ENCODE results near the gene GREM1. TPM values are rescaled to one million over a fixed set of nuclear protein-coding genes. Genes with fewer than 3 reads are reported as not detected.

The GREM1 gene
- total and polyA plus RNA-seq, 2 experiments from 2014 or later = 3.1 to 5.7 TPM

DNA sequence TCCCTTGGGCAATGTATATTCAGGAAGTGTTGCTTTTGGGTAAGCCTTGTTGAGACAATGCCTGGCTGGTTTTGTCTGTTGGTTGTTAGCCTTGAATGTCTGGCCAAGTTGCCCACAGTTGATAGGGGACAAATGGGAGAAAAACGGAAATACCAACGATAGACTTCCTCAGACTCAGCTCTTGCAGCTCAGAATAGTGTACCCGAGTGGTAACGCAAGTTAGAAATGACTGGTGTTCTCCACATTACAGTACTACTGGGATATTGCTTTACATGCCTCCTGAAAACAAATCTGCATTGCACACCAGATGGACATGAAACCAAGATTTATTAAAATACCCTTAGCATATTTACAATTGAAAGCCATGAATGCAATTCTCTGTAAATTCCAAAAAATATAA, 47.4 kb downstream of the GREM1 start:
- DNase-seq (ENCODE audit: low spot score) = no peak
- Histone ChIP-seq H3K79me2 (no peaks in the 10 kb centered on the region), H3K9me2 (replicated peaks; ENCODE audit: insufficient read depth) (no peaks in the 10 kb centered on the region), H3K4me1 (ENCODE audit: insufficient read depth) (no peaks in the 10 kb centered on the region), H3K9me3 (ENCODE audit: low read depth) (no peaks in the 10 kb centered on the region), H2AFZ (no peak overlapping the region), H3K27me3 (no peaks in the 10 kb centered on the region), H4K20me1 (ENCODE audit: insufficient read depth, poor library complexity, severe bottlenecking) (no peaks in the 10 kb centered on the region), H3K36me3 (replicated peaks; ENCODE audit: insufficient read depth, low read depth) (no peaks in the 10 kb centered on the region), H3K27ac (no peak overlapping the region), H3K4me2 (no peak overlapping the region), H3K4me3 (no peak overlapping the region)
- WGBS (ENCODE audit: low lambda C conversion rate, missing lambda C conversion rate) = 73% methylated on average over 4 of the region's 4 CpGs
- TF ChIP-seq EZH2phosphoT487 (IDR thresholded peaks at IDR 0.05; ENCODE audit: low read depth, severe bottlenecking, unreplicated experiment) (no peak), EZH2 (IDR thresholded peaks at IDR 0.05; ENCODE audit: borderline replicate concordance) (no peak)
- TF ChIP-seq, protein P1, sequence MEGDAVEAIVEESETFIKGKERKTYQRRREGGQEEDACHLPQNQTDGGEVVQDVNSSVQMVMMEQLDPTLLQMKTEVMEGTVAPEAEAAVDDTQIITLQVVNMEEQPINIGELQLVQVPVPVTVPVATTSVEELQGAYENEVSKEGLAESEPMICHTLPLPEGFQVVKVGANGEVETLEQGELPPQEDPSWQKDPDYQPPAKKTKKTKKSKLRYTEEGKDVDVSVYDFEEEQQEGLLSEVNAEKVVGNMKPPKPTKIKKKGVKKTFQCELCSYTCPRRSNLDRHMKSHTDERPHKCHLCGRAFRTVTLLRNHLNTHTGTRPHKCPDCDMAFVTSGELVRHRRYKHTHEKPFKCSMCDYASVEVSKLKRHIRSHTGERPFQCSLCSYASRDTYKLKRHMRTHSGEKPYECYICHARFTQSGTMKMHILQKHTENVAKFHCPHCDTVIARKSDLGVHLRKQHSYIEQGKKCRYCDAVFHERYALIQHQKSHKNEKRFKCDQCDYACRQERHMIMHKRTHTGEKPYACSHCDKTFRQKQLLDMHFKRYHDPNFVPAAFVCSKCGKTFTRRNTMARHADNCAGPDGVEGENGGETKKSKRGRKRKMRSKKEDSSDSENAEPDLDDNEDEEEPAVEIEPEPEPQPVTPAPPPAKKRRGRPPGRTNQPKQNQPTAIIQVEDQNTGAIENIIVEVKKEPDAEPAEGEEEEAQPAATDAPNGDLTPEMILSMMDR (IDR thresholded peaks at IDR 0.05; ENCODE audit: poor library complexity) = no peak

DNA sequence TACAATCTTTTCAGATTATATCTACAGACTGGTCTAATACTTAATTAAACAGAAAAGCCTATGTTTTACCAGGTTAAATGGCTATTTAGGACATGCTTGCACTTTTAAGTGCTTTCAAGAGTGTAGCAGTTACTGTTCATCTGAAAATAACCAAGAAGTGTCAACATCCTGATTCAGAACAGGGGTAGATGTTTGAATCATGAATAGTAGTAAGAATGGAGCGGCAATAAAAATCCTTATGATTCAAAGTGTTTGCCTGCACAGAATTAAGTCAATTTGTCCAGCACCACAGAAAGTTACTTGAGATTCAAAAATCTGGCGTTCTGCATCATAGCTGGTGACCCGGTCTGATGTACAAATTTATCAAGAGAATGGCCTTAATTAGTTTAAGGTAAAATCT, 48.3 kb downstream of the GREM1 start:
- H3K27ac ChIP-seq = no peak overlapping the region
- no peaks in the 10 kb centered on the region for H3K36me3 ChIP-seq (replicated peaks; ENCODE audit: insufficient read depth, low read depth)
- no peak overlapping the region for H2AFZ ChIP-seq
- no peak overlapping the region for H3K4me2 ChIP-seq
- no peaks in the 10 kb centered on the region for H4K20me1 ChIP-seq (ENCODE audit: insufficient read depth, poor library complexity, severe bottlenecking)
- H3K27me3 ChIP-seq = no peaks in the 10 kb centered on the region
- H3K79me2 ChIP-seq = no peaks in the 10 kb centered on the region
- DNase-seq (ENCODE audit: low spot score) = no peak
- no peaks in the 10 kb centered on the region for H3K4me1 ChIP-seq (ENCODE audit: insufficient read depth)
- no peak overlapping the region for H3K4me3 ChIP-seq
- TF ChIP-seq, protein P1 (IDR thresholded peaks at IDR 0.05; ENCODE audit: poor library complexity) = no peak
- TF ChIP-seq EZH2phosphoT487 (IDR thresholded peaks at IDR 0.05; ENCODE audit: low read depth, severe bottlenecking, unreplicated experiment) (no peak), EZH2 (IDR thresholded peaks at IDR 0.05; ENCODE audit: borderline replicate concordance) (no peak)
- 61% methylated on average over 3 of the region's 3 CpGs for WGBS (ENCODE audit: low lambda C conversion rate, missing lambda C conversion rate)
- no peaks in the 10 kb centered on the region for H3K9me3 ChIP-seq (ENCODE audit: low read depth)
- no peaks in the 10 kb centered on the region for H3K9me2 ChIP-seq (replicated peaks; ENCODE audit: insufficient read depth)

GRCh38 chr15:32767236-32767635, 49.4 kb downstream of the GREM1 start:
- Histone ChIP-seq H3K9me2 (replicated peaks; ENCODE audit: insufficient read depth) (no peaks in the 10 kb centered on the region), H3K79me2 (no peaks in the 10 kb centered on the region), H3K27ac (no peak overlapping the region), H2AFZ (no peak overlapping the region), H3K9me3 (ENCODE audit: low read depth) (no peaks in the 10 kb centered on the region), H3K4me3 (no peak overlapping the region), H3K4me2 (no peak overlapping the region), H4K20me1 (ENCODE audit: insufficient read depth, poor library complexity, severe bottlenecking) (no peaks in the 10 kb centered on the region), H3K4me1 (ENCODE audit: insufficient read depth) (no peaks in the 10 kb centered on the region), H3K27me3 (no peaks in the 10 kb centered on the region), H3K36me3 (replicated peaks; ENCODE audit: insufficient read depth, low read depth) (no peaks in the 10 kb centered on the region)
- WGBS (ENCODE audit: low lambda C conversion rate, missing lambda C conversion rate) = 87% methylated on average over 1 of the region's 1 CpG
- TF ChIP-seq EZH2phosphoT487 (IDR thresholded peaks at IDR 0.05; ENCODE audit: low read depth, severe bottlenecking, unreplicated experiment) (no peak), EZH2 (IDR thresholded peaks at IDR 0.05; ENCODE audit: borderline replicate concordance) (no peak)
- TF ChIP-seq, protein P1 (IDR thresholded peaks at IDR 0.05; ENCODE audit: poor library complexity) = no peak
- DNase-seq (ENCODE audit: low spot score) = peak; percentile 7

GRCh38 chr15:32774022-32774421, 56.2 kb downstream of the GREM1 start:
- Histone ChIP-seq H3K9me2 (replicated peaks; ENCODE audit: insufficient read depth) (no peaks in the 10 kb centered on the region), H3K27me3 (no peaks in the 10 kb centered on the region), H3K9me3 (ENCODE audit: low read depth) (peaks cover 2% of the 10 kb centered on the region), H3K27ac (no peak overlapping the region), H3K4me3 (no peak overlapping the region), H3K4me1 (ENCODE audit: insufficient read depth) (no peaks in the 10 kb centered on the region), H2AFZ (no peak overlapping the region), H3K79me2 (no peaks in the 10 kb centered on the region), H3K4me2 (no peak overlapping the region), H4K20me1 (ENCODE audit: insufficient read depth, poor library complexity, severe bottlenecking) (no peaks in the 10 kb centered on the region), H3K36me3 (replicated peaks; ENCODE audit: insufficient read depth, low read depth) (no peaks in the 10 kb centered on the region)
- no peak for DNase-seq (ENCODE audit: low spot score)
- WGBS (ENCODE audit: low lambda C conversion rate, missing lambda C conversion rate) = 91% methylated on average over 4 of the region's 4 CpGs
- TF ChIP-seq EZH2 (IDR thresholded peaks at IDR 0.05; ENCODE audit: borderline replicate concordance) = no peak
- TF ChIP-seq, protein P1 (IDR thresholded peaks at IDR 0.05; ENCODE audit: poor library complexity) = no peak
- no peak for TF ChIP-seq EZH2phosphoT487 (IDR thresholded peaks at IDR 0.05; ENCODE audit: low read depth, severe bottlenecking, unreplicated experiment)
